Vagina (tissue), 2 donors: Measurements from ENCODE around the gene LBP.

ENCODE experiments used
- CTCF ChIP-seq, 3 experiments: fragments of 450-650 bp in 2 of 3; fragments of 200-600 bp in 1 of 3; sonication (generic) in 1 of 3; IDR thresholded peaks; one replicate each; pipeline ENCODE4 v1.5.1; 2017 to 2019; ENCODE audit warnings: antibody characterized with exemption in 3 of 3, mild to moderate bottlenecking in 2 of 3, moderate library complexity in 2 of 3
- POLR2A ChIP-seq, 2 donors: fragments of 450-650 bp; IDR thresholded peaks; one replicate each; pipeline ENCODE4 v1.6.1; 2017; ENCODE audit warnings: antibody characterized with exemption in 2 of 2, mild to moderate bottlenecking in 2 of 2, moderate library complexity in 2 of 2

- TF ChIP-seq POLR2A (IDR thresholded peaks at IDR 0.05) = no peak
- TF ChIP-seq CTCF (IDR thresholded peaks at IDR 0.05) = no peak
Measured at GRCh38 chr20:38336726-38337125, 9.6 kb upstream of the LBP start.
